ENCODE results near the gene NUDCD2.

Gene NUDCD2

GRCh38 chr5:163475411-163475810, 15.5 kb upstream of the NUDCD2 start:
- Histone ChIP-seq H3K27ac (replicated peaks) (no peak overlapping the region), H3K4me3 (replicated peaks; ENCODE audit: insufficient read depth, low read length) (no peak overlapping the region), H3K27me3 (ENCODE audit: insufficient read depth, poor library complexity, severe bottlenecking) (no peaks in the 10 kb centered on the region)
- no peak for TF ChIP-seq SPI1 (IDR thresholded peaks at IDR 0.05; ENCODE audit: borderline replicate concordance, low read depth)
- no peak for TF ChIP-seq CTCF (IDR thresholded peaks at IDR 0.05; ENCODE audit: insufficient read depth, low read length)
- no peak for TF ChIP-seq GABPA (IDR thresholded peaks at IDR 0.05; ENCODE audit: low read depth)
- no peak for TF ChIP-seq POLR2AphosphoS5 (IDR thresholded peaks at IDR 0.05; ENCODE audit: low read depth)
- no peak for TF ChIP-seq REST (IDR thresholded peaks at IDR 0.05; ENCODE audit: insufficient replicate concordance, low read depth)
- no peak for DNase-seq (ENCODE audit: low read depth in 1 of 2, low spot score in 1 of 2)

- TF ChIP-seq GABPA (IDR thresholded peaks at IDR 0.05; ENCODE audit: low read depth) (no peak), REST (IDR thresholded peaks at IDR 0.05; ENCODE audit: insufficient replicate concordance, low read depth) (no peak), SPI1 (IDR thresholded peaks at IDR 0.05; ENCODE audit: borderline replicate concordance, low read depth) (no peak), POLR2AphosphoS5 (IDR thresholded peaks at IDR 0.05; ENCODE audit: low read depth) (no peak), CTCF (IDR thresholded peaks at IDR 0.05; ENCODE audit: insufficient read depth, low read length) (no peak)
- H3K4me3 ChIP-seq (replicated peaks; ENCODE audit: insufficient read depth, low read length), result no peak overlapping the region
- no peaks in the 10 kb centered on the region for H3K27me3 ChIP-seq (ENCODE audit: insufficient read depth, poor library complexity, severe bottlenecking)
- no peak overlapping the region for H3K27ac ChIP-seq (replicated peaks)
- no peak for DNase-seq (ENCODE audit: low read depth in 1 of 2, low spot score in 1 of 2)
Measured at GRCh38 chr5:163473635-163474243, 13.8 kb upstream of the NUDCD2 start.

GRCh38 chr5:163467682-163468081, 7.8 kb upstream of the NUDCD2 start:
- no peak overlapping the region for H3K27ac ChIP-seq (replicated peaks)
- no peaks in the 10 kb centered on the region for H3K27me3 ChIP-seq (ENCODE audit: insufficient read depth, poor library complexity, severe bottlenecking)
- DNase-seq (ENCODE audit: low read depth in 1 of 2, low spot score in 1 of 2), result no peak
- TF ChIP-seq REST (IDR thresholded peaks at IDR 0.05; ENCODE audit: insufficient replicate concordance, low read depth), result no peak
- TF ChIP-seq CTCF (IDR thresholded peaks at IDR 0.05; ENCODE audit: insufficient read depth, low read length), result no peak
- TF ChIP-seq POLR2AphosphoS5 (IDR thresholded peaks at IDR 0.05; ENCODE audit: low read depth), result no peak
- TF ChIP-seq GABPA (IDR thresholded peaks at IDR 0.05; ENCODE audit: low read depth), result no peak
- no peak for TF ChIP-seq SPI1 (IDR thresholded peaks at IDR 0.05; ENCODE audit: borderline replicate concordance, low read depth)
- H3K4me3 ChIP-seq (replicated peaks; ENCODE audit: insufficient read depth, low read length), result no peak overlapping the region

Measured in HL-60 (cell line).